Measurements from ENCODE around the gene PLEKHO1.
"Not testable (repeated sequence)": the region's sequence is repeated elsewhere in the genome, so short reads cannot be mapped to it uniquely, and the experiment has no call there.

PLEKHO1 gene

DNA sequence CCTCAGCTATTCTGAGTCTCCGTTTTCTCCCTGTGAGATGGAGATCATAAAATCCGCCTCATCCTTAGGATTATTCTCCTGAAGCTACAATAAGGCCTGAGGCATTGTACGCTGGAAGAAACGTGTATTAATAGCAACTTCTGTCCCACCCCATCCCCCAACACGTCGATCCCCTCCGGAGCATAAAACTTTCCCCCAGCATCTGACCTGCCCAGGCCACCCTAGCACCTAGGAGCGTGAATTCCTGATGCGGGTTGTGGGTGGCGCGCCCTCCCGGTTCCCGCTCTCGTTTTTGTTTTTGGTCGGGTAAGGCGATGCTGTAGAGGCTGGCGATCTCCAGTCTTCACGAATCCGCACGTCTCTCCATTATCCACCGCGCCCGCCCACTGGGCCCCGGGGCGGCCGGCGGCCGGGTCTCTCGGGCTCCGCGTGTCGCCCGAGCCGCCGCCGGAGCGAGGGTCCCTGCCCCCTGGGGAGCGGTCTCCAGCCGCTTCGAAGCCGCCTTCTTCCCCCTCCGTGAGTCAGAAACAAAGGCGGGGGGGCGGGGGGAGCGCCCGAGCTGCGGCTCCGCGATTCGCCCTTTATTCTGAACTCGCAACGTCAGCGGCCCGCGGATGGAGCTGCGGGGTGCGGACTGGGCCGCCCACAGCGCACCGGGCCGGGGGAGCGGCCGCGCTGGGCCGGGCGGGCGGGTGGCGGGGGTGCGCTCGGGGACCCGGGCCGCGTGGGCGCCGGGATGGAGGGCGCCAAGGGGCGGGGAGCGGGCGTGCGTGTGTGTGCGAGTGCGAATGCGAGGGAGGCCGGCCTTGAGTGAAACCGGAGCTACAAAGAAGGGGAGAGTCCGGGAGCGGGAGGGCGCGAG, at the start of gene PLEKHO1:
Gene PLEKHO1 (plus strand): TSS at position 646 of the 862 bp plus-strand sequence. CDS start 342 bp downstream, outside the sequence.
- DNase-seq (ENCODE audit: low spot score) = peak; percentile 75

DNA sequence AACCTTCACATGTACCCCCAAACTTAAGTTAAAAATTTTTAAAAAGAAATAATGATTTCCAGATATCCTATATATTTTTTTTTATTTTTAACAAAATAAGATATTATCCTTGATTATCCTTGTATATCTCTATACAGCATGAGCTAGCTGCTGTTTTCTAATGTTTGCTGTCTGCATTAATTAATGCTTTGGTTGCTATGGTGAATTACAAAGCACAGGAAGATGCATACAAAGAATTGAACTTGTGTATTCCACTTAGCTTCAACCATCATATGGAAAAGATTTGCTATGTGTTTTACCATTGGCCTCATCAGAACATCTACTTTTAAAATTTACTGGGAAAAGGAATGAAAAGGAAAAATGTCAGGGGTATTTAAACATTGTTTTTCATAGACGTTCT, 46.7 kb upstream of the PLEKHO1 start:
- no peak for DNase-seq (ENCODE audit: low spot score)

DNA sequence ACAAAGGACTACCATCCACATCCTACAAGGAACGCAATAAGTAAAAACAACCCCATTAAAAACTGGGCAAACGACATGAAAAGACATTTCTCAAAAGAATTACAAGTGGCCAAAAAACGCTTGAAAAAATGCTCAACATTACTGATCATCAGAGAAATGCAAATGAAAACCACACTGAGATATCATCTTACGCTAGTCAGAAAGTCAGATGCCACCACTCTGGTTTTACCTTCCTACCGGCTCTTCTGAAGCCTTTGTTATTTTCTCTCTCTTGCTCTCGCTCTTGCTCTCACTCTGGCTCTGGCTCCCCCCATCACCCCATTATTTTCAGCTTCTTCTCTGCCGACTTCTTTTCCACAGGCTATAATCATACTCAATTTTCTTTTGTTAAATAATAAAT, 43.4 kb upstream of the PLEKHO1 start:
- DNase-seq (ENCODE audit: low spot score) = no peak

GRCh38 chr1:150109586-150109985, 40.1 kb upstream of the PLEKHO1 start:
- DNase-seq (ENCODE audit: low spot score) = no peak

DNA sequence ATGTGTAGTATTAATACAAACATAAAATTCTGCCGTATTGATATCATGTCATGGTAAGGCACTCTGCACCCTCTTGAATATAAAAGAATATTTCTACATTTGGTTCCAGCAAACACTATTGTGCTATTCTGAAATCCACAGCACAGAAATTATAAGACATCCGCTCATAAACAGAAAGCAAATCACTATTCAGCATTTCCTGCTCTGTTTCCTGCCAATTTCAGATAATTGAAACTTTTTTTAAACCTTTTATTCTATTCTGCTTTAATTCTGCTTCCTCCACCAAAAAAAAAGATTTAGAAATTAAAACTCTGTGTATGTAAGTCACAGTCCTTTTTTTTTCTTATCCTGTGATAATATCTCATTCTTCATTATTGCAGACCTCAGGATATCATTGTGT, 39.6 kb upstream of the PLEKHO1 start:
- DNase-seq (ENCODE audit: low spot score) = peak; percentile 45

GRCh38 chr1:150111670-150112069, 38.0 kb upstream of the PLEKHO1 start:
- no peak for DNase-seq (ENCODE audit: low spot score)

- no peak for DNase-seq (ENCODE audit: low spot score)
These were observed 34.6 kb upstream of the PLEKHO1 start for GRCh38 chr1:150115121-150115520.

DNA sequence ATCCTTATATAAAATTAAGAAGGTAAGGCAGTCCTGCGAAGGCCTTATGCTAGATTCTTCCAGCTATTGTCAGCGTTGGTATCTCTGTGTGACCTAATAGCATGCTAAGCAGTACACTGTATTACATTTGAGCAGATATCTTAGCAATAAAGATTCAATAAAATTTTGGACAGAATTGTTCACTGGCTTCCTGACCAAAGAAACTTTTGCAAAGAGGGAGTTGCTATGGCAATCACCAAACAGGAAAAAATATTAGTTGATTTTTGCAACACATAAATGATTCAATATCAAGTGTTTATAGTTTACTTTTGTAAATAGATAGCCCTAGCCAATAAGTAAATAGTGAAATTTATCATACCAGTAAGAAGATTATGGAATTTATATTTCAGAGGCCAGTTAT, 31.0 kb upstream of the PLEKHO1 start:
- DNase-seq (ENCODE audit: low spot score) = no peak

- DNase-seq (ENCODE audit: low spot score) = no peak
These were observed 28.4 kb upstream of the PLEKHO1 start for GRCh38 chr1:150121236-150121862.

DNA sequence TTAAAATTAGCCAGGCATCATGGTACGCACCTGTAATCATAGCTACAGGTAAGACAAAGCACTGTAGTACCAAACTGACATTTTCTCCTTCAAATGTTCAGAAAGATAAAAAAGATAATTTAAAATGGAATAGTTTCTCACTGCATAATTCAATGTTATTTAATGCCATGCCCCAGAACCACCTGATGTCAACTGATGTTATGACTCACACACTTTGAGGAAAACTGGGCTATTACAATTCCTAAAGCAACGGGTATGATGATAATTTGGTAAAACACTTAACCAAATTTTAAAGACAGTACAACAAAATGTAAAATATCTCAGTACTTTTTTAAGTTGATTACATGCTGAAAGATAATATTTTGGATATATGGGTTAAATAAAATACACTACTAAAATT, 22.9 kb upstream of the PLEKHO1 start:
- DNase-seq (ENCODE audit: low spot score) = no peak

GRCh38 chr1:150127464-150127863, 22.3 kb upstream of the PLEKHO1 start:
- DNase-seq (ENCODE audit: low spot score) = no peak

DNA sequence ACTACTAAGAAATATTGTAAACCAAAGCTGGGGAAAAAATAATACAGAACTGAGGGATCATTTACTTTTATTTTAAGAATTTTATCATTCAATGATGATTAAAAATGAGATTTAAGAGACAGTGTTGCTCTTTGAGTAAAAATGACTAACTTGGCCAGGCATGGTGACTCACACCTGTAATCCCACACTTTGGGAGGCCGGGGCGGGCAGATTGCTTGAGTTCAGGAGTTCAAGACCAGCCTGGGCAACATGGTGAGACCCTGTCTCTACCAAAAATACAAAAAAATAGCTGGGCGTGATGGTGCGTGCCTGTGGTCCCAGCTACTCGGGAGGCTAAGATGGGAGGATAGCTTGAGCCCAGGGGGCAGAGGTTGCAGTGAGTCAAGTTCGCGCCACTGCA, 21.8 kb upstream of the PLEKHO1 start:
- no peak for DNase-seq (ENCODE audit: low spot score)

DNA sequence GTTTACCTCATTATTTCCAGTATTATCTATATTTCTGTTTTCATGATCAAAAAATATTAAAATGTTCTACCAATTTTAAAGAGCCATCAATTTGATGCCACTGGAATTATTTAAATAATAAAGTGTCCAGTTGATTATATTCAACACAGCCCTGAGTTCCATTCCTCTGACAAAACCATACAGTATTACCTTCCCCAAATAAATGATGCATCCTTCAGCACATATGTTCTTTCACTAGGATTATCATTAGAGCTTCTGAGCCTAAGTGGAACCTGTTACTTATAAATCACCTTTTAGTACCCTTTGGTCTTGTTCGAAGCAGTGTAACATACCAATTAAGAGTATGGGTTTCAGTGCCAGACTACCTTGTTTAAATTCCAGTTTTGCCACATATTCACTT, 17.3 kb upstream of the PLEKHO1 start:
- DNase-seq (ENCODE audit: low spot score) = no peak

DNA sequence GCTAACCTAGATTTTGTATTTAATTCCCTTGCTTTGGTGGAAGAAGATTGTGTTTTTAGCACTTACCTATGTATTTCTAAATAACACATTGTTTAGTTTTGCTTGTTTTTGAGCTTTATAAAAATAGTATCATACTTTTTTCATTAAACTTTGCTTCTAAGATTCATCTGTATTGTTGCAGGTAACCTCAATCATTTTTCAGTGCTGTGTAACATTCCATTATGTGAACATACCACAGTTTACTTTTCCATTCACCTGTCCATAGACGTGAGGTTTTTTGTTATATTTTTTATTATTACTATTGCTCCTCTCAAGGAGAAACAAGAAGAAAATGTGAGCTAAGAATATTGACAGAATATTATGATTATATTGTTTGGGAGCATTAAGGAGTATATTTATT, 15.2 kb upstream of the PLEKHO1 start:
- DNase-seq (ENCODE audit: low spot score) = no peak

- not testable (repeated sequence) for DNase-seq (ENCODE audit: low spot score)
These were observed 14.3 kb upstream of the PLEKHO1 start for GRCh38 chr1:150135400-150135799.

- DNase-seq (ENCODE audit: low spot score) = no peak
These were observed 11.7 kb upstream of the PLEKHO1 start for GRCh38 chr1:150138044-150138443.

GRCh38 chr1:150141452-150141851, 8.3 kb upstream of the PLEKHO1 start:
- no peak for DNase-seq (ENCODE audit: low spot score)

- DNase-seq (ENCODE audit: low spot score) = no peak
These were observed 7.6 kb upstream of the PLEKHO1 start for GRCh38 chr1:150142083-150142482.

- no peak for DNase-seq (ENCODE audit: low spot score)
These were observed 5.1 kb upstream of the PLEKHO1 start for GRCh38 chr1:150144606-150145005.

DNA sequence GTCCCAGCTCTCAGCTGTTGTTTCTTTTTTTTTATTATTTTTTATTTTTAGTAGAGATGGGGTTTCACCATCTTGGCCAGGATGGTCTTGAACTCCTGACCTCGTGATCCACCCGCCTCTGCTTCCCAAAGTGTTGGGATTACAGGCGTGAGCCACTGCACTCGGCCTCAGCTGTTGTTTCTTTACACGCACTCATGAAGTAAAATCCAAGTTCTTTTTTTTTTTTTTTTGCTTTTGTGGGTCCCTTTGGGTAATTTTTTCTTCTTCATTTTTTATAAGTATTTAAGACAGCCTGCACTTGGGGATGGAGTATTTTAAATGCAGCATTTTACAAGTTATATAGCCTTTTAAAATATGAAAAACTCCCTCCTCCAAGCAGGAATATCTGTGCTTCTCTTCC, 3.7 kb upstream of the PLEKHO1 start:
- not testable (repeated sequence) for DNase-seq (ENCODE audit: low spot score)

GRCh38 chr1:150146849-150147542, 2.7 kb upstream of the PLEKHO1 start:
- no peak for DNase-seq (ENCODE audit: low spot score)

DNA sequence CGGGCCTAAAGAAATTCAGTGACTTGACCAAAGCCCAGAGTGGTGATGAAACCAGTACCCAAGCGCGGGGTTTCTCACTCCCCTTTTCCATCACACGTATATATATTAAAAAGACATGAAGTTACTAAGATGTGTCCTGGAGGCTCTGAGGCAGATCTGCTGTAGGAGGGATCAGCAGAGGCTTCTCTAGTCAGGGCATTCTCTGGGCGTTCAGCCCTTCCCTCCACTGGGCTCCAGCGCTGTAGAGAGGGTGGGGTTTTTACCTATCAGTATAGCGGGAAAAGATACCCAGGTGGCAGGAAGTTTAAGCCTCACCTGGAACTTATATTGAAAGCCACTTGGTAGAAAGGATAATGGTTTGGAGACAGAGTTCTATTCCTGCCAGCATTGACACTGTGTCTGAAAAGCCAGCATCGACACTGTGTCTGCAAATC, 862 bp upstream of the PLEKHO1 start:
- DNase-seq (ENCODE audit: low spot score) = no peak

Measured in kidney capillary endothelial cell (primary cell).